ENCODE data around the gene CELF4.
A peak's percentile ranks its signal among the peaks of the same experiment; 100 is the strongest.

The CELF4 gene

DNA sequence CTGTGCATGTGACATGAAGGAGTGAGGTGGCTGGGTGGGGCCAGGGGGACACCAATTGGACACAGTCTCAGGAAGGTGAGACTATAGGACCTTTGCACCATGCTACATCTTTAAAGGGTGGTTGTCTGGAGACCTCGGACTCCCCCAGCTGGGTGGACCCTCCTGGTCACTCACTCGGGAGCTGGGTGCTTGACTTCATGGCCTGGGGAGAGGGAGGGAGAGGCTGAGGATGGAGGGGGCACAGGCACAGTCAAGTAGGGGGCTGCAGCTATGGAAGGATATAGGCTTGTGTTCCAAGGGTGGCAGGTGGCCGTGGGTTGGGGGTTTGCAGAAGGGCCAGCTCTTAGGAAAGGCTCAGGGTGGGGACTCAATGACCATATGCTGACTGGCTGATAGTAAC, 7.1 kb upstream of the CELF4 start:
- DNase-seq (ENCODE audit: low spot score), result no peak

DNA sequence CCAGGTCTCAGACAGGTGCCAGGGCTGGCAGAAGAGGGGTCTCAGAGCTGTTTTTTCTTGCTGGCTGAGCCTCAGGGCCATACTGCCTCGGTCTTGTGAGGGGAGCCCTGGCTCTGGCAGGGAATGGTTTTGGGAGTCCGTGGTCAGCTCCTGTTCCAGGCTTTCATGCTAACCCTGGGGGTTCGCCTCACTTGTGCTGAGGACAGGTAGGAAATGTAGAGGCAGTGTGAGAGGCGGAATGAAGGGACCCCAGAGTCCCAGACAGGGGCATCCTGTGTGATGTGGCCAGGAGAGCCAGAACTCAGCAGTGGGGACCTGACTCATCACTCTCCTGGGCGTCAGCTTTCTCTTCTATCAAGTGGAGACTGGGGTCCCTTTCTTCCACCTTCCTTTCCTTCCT, 5.7 kb upstream of the CELF4 start:
- DNase-seq (ENCODE audit: low spot score), result no peak

DNA sequence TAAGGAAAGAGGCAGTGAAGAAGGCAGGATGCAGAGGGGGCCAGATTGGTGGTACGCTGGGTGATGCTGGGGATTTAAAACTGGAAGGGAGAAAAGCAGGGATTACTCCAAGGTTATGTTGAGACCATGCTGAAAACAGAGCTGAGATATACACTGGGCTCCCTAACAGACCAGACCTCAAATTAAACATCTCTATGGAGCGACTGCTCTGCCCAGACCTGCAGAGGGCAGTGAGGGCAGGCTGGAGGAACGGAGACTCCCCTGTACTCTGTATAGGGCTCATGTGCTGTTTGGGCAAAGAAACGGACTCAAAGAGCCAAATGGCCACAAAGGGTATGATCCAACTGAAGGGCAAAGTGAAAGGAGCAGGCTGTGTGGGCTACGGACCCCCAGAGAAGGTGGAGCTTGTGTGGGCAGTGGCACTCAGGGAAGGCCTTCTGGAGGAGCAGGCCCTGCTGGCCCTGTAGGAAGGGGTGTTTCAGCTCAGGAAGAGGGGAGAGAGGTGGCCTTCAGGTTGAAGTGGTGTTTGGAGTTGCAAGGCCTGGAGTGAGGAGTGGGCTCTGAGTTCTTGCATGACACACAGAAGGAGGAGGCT, 4.8 kb upstream of the CELF4 start:
- no peak for DNase-seq (ENCODE audit: low spot score)

DNA sequence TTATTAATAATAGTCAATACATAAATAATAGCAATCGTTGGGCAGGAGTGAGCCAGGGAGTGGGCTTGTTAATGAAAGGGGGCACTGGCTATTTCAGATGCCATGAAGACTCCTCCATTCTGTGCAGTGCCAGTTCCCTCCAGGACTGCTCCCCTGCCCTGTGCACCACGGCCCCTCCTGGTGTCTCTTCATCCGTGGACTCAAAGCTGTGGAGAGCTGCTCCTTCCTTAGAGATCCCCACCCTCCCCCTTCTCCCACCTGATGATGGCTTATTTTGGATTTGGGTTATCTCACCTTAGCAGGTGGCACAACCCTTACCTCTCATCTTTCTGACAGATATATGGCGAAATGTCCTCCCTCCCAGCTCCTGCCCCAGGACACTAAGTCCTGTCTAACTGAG, 3.1 kb upstream of the CELF4 start:
- DNase-seq (ENCODE audit: low spot score), result no peak

DNA sequence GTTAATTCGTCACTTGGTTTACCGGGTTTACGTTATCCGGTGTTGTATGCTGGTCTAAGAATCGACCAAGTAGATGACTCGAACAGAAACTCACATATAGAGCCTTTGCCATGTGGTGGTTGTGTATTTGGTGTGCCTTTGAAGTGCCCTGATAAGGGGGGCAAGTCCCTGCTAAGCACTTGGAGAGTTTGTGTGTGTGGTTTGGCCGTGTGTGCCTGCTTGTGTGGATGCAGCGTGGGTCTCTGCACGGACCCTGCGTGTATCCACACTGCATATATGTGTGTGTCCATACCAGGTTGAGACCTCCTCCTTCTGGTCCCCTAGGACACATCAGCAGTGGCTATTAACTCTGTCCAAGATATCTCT, 2.4 kb upstream of the CELF4 start:
- DNase-seq (ENCODE audit: low spot score), result no peak

DNA sequence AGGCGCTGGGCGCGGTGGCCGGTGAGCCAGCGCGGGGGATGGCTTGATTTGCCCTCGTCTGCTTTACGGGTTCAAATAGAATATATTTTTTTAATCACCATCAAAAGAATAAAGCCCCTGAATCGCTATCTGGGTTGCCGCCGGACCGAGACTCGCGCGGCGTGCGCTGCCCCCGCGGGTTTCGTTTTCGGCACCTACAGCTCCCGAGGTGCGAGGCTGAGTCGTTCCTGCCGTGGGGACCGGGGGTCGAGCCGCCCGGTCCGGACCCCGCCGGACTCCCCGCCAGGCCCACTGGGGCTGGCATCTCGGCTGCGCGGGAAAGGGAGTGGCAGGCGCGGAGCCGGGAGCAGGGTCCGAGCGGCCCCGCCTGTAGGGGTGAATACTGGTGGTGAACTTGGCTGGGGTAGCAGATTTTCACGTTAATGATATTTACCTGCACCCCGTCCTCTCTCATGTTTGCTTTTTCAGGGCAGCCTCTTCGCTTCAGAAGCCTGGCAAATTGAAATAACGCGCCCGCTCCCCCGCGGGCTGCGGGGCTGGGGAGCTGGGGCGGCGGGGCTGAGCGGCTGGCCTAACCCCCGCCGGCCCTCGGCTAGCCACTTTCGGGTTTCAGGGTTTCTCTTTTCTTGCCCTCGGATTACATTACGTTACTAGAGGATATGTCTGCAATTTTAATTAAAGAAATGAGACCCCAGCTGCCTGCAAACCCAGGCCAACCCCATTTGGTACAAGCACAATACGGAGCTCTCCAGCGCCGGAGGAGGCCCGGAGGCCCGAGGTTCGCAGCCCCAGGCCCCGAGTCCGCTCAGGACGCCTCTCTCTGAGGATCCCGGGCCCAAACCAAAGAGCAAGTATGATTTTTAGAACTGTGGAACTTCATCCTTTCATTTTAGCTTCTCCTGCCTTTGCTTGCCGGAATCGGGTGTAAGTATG, 1.7 kb upstream of the CELF4 start:
- no peak for DNase-seq (ENCODE audit: low spot score)

DNA sequence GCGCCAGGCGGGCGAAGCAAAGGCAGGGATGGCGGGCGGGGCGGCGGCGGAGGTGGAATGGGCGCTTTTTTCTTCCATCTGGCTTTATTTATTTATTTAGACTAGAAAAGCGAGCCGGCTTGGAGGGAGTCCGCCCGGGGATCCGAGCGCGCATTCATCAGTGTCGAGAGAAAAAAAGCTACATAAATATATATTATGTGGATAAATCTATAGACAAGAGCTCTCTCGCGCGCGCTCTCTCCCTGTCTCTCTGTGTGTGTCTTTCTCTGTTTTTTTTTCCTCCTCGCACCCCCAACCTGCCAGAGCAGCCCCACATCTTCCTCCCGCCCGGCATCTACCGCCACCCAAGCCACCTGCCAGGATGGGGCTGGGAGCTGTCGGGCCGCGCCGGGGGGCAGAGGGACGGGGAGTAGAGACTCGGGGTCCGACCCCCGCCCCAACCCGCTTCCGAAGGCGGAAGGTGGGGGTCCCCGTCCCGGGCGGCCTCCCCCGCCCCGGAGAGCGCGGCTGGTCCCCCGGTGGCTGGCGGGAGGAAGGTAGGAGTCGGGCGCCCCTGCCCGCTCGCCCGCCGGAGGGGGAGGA, 972 bp upstream of the CELF4 start:
- DNase-seq (ENCODE audit: low spot score), result no peak

DNA sequence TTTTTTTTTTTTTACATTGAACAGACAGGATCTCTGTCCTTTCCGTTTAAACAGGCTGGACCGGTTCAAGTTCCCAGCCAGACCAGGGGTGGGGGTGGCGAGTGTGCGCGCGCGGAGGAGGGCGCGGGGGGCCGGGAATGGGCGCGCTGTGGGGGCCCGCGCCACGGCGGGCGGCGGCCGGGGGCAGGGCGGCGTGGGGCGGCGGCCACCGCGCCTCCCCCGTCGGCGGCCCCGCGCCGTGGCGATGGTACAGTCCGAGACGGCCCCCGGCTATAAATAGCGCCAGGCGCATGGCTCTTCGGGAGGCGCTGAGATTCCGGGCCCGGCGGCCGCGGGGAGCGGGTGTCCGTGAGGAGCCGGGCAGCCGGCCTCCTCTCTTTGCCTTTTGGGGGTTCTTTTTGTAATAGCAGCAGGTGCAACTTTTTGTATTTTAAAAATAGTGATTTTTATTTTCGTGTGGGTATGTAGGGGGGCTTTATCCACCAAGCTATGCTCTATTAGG, 430 bp upstream of the CELF4 start:
- DNase-seq (ENCODE audit: low spot score), result peak; percentile 91

DNA sequence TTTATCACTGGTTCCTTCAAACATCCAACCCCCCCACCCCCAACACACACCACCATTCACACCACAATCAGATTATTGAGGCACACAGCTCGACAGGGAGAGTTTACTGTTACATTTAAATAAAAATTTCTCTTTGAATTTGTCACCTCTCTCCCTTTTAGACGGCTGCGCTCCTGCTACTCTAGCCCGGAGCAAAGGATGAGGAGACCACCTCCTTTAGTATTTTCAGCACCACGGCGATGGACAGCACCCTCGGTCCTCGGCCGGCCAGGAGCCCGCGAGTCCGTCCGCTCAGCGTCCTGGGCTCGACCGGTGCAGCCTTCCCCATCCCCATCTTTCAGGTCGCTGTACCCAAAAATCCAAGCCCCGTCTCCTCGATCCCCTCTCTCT, 892 bp downstream of the CELF4 start:
- DNase-seq (ENCODE audit: low spot score), result peak; percentile 60

DNA sequence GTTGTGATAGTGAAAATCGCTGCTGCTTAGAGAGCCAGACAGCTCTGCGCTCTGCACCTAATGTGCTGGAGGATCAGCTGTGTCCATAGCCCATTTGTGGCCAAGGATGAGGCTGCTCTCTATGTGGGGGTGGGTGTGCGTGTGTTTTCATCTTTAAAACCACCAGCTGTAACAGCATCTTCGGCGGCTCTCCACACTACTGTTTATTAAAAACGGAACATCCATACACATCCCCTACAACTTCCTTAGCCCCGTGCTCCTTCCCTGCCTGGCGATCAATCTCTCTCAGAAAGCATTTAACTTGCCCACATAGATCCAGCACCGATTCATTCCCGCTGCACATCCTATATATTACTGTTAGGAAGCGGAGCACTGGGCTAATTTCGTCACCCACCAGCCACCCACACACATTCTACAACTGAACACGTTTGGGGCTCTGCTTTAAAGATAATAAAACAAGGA, 1.6 kb downstream of the CELF4 start:
- no peak for DNase-seq (ENCODE audit: low spot score)

DNA sequence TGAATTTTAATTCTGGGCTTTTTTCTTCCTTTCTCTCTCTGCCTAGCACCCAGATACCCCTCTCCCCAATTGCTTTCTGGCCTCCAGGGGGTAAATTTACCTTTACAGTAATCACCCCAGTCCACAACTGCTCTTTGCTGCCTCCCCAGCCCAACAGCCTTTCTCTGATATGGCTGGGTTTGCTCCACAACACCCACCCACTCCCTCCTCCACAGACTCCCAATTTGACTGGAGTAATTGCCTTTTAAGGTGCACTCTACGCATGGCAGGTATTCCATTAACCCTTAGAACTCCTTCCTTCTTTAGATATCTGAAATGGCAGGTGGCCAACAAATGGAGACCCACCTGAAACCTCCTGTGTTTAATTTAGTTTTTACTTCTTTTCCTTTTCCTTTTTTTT, 3.6 kb downstream of the CELF4 start:
- DNase-seq (ENCODE audit: low spot score), result no peak

DNA sequence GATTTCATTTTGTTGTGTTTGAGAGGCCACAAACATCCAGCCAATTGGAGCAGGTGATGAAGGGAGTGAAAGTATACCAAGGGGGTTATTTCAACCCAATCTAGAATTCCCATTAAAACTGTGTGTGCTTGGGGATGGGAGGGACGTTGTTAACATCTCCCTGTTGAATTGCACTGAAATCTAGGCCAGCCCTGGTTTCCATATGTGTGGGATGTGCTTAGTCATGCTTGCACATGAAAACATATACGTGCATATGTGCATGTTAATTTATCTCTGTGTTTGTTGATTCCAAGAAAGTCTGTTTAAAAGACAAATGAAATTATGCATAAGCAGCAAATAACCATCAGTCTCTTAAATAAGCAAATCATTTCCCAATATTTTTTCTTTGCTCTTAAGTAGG, 5.6 kb downstream of the CELF4 start:
- no peak for DNase-seq (ENCODE audit: low spot score)

DNA sequence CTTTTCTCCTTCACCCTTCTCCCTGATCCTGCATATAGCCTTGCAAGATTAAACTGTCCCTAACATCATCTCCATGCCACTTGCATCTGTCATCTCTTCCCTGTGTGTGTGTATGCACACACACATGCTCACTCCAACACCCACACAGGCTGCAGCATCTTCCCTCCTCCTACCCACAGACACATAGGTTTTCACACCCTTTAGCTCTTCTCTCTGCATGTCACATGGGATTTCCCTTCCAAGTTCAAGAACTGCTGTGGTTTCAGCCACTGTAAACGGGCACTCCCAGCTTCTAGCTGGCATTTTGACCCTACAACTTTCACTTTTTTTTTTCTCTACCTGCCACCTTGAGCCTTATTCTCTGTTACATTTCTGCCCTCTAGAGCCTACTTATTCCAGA, 6.4 kb downstream of the CELF4 start:
- DNase-seq (ENCODE audit: low spot score), result no peak

DNA sequence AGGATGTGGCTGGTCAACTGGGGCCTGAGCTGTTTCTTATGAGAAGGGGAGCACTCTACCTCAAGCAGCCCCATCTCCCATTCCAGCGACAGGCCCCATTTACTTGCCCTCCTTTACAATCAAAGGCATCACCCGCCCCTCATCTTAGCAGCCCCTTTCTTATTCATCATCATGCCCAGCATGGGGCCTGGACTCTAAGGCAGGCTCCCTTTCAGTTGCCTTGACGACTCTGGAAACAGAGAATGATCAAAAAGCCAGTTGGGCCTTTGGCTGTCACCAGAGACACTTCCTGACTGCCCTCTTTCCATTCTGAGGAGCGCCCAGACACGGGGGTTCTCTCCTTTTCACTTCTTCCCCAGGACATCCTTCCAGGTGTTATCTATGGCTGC, 11.2 kb downstream of the CELF4 start:
- no peak for DNase-seq (ENCODE audit: low spot score)

DNA sequence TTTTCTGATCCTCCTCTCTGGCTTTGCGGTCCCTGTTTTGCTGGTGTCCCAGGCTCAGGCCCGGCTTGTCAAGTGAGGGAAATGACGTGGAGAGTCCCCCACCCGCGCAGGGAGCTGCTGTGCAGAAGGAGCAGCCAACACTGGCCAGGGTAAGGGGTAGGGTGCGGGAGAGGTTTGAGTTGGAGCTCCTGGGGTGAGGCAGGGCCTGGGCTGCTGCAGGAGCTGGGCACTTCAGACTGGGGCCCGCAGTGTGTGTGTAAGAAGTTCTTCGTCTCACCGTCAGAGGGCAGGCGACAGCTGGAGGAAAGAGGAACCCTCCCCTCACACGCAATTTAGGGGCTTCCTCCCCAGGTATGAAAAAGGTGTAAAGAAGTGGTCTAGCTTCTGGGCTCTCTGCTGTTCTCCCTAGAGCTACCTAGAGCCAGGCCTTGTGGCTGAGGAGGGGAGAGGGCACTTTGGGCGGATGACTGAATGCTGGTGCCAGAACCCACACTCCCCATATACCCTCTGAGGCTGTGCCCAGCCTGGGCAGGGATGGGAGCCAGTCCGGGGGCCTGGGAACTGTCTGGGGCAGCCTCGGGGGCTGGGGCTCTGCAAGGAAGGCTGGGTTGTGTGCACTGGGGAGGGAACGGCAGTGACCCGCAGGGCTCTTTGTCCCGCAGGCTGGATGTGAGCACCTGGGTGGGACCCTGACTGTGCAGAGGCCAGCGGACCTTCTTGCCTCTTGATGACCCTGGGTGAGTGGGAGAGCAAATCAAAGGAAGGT, 11.8 kb downstream of the CELF4 start:
- DNase-seq (ENCODE audit: low spot score), result no peak

DNA sequence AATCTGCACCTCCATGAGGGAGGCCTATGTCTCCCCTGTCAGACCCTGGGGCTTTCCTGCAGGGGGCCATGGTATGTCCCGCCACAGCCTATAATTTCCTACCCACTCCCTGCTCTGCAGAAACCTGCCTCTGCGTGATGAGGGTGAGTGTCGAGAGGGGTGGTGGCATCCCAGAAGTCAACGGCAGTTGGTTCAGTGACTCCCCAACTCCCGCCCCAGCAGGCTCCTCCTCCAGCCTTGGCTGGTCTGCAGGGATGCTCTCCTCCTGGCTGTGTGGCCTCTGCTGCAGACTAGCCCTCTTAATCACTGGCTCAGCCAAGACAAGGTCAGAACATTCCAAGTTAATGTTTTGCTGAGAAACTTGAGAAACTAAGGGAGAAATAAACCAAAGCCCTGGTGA, 13.3 kb downstream of the CELF4 start:
- no peak for DNase-seq (ENCODE audit: low spot score)

DNA sequence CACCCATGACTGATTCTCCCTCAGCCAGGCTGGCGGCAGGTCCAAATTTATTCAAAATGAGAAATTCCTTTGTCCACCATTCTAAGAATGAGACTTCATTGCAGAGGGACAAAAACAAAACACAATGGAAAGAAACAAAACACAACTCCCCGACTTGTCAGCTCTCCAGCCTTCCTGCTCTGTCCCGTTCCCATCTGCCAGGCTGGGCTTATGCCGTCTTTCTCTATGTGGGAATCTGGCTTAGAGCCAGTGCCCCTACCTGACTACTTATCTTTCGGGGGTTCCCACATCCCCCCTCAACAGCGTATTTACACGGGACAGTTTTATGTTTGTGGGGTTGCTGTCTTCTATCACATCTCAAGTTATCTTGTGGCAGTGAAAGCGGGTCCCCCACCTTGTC, 13.8 kb downstream of the CELF4 start:
- no peak for DNase-seq (ENCODE audit: low spot score)

DNA sequence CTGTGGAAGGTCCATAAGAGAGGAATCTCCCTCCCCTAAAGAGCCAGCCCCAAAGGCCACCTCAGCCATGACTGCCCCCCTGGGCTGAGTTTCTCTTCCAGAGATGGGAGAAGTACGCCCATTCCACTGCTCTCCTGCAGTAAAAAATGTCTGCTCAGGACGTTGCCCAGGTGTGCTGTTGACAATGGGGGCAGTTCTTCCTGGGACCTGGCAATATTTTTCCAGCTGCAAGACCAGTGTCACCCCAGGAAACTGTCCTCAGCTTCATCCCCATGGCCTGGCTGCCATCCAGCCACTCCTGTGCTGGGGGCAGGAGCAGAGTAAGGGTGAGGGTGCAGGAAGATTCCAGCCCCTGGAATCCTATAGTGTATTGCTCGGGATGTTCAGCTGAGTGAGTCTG, 14.3 kb downstream of the CELF4 start:
- no peak for DNase-seq (ENCODE audit: low spot score)

DNA sequence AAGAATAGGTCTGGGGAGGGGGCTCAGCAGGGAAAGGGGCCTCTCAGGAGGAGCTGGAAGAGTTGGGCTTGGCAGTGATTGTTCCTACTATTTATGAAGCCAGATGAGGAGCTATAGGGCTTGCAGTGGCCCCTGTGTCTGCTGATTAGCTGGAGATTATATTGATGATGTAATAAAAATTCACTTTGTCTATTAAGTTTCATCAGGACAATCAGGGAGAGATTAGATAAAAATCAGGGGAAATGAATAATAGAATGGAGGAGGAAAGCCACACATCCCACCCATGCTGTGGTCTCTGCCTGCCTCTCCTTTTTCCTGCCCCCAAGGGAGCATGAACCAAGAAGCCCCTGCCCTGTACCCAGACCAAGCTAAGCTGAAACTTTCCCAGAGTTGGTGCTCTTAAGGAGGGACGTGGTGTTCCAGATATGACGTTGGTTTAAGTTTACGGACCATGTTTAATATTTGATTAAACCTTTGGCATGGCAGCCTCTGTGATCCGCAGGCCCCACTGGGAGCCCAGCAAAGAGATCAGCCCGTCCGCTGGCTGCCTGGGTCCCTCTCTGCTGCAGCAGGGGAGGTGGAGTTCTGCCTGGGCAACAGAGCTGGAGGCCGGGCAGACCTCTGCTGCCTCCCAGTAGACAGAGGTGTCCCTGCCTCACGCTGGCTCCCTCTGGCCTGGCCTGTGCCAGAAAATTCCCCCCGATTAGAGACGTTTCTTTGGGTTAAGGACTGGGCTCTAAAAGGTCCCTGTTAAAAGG, 15.3 kb downstream of the CELF4 start:
- no peak for DNase-seq (ENCODE audit: low spot score)

DNA sequence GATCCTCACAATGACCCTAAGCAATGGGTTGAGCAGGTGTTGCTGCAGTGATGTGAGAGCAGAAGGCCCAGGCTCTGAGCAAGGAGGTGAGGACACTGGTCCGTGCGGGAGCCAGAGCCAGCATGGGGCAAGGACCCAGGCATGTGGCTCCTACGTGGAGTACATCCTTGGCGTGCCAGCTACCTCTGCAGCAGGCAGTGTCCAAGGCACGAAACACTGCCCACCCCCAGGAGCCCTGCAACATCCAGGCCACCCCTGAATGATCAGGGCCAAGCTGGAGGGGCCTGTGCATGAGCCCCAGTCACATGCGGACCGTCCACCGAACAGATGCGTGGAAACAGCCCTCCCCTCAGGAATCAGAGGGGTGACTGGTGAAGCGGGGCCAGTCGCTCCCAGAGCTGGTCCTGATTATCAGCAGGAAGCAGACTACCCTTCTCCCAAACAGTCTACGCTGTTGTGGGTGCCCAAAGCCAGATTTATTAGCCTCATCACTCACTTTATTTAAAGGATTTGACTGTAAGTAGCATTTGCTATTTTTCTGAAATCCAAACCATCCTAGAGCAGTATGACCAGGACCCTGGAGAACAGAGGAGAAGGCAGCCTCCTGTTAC, 16.8 kb downstream of the CELF4 start:
- no peak for DNase-seq (ENCODE audit: low spot score)

DNA sequence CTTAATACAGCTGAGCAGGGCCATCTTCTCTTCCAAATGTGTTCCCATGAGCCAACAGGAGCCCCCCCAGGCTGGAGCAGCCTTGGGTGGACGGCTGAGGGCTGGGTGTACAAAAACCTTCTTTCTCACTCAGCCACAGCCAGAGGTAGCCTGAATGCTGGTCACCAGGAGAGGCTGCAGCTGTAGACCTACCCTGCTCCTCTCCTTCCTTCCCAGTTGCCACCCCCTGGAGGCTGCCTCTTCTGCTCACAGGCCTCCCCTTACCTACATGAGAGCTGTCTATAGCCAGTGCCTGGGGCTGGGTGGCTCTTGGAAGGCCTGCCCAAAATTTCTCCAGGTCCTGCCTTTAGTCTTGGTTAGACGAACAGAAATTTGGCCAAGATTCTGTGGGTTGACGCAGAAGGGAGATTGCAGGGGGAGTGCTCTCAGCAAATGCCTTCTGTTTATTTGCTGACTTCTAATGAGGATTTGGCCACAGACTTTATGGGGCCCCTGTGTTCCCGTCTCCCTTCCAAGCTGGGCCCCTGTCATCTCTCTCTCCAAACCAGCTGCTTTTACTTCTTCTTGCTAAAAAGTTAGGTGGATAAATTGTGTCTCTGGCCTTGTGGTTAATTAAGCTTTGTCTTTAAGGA, 18.3 kb downstream of the CELF4 start:
- DNase-seq (ENCODE audit: low spot score), result no peak
